SK-N-DZ (cell line): ENCODE measurements around the gene CDKAL1.

ENCODE experiments used
- DNase-seq: peaks from one replicate; pipeline ENCODE4 v3.0.0-alpha.2; 2015; ENCODE audit warnings: low spot score

CDKAL1 gene

GRCh38 chr6:21132856-21133838, 598.9 kb downstream of the CDKAL1 start:
- no peak for DNase-seq

- DNase-seq, result no peak
These were observed 599.6 kb downstream of the CDKAL1 start for GRCh38 chr6:21133901-21134300.

GRCh38 chr6:21134356-21134755, 600.1 kb downstream of the CDKAL1 start:
- no peak for DNase-seq

GRCh38 chr6:21135484-21136013, 601.3 kb downstream of the CDKAL1 start:
- DNase-seq, result peak; percentile 53

- DNase-seq, result no peak
These were observed 603.6 kb downstream of the CDKAL1 start for GRCh38 chr6:21137700-21138335.

GRCh38 chr6:21138336-21139069, 604.2 kb downstream of the CDKAL1 start:
- DNase-seq, result no peak

- DNase-seq, result no peak
These were observed 606.7 kb downstream of the CDKAL1 start for GRCh38 chr6:21140966-21141365.

GRCh38 chr6:21141616-21142303, 607.5 kb downstream of the CDKAL1 start:
- no peak for DNase-seq

GRCh38 chr6:21142741-21143140, 608.5 kb downstream of the CDKAL1 start:
- no peak for DNase-seq

GRCh38 chr6:21143645-21144044, 609.4 kb downstream of the CDKAL1 start:
- DNase-seq, result peak; percentile 77

- DNase-seq, result no peak
These were observed 610.7 kb downstream of the CDKAL1 start for GRCh38 chr6:21144928-21145327.

- DNase-seq, result no peak
These were observed 613.7 kb downstream of the CDKAL1 start for GRCh38 chr6:21147995-21148394.

- DNase-seq, result no peak
These were observed 615.2 kb downstream of the CDKAL1 start for GRCh38 chr6:21149470-21149869.

GRCh38 chr6:21150667-21151066, 616.4 kb downstream of the CDKAL1 start:
- DNase-seq, result no peak

GRCh38 chr6:21151119-21151518, 616.9 kb downstream of the CDKAL1 start:
- no peak for DNase-seq

GRCh38 chr6:21151530-21151929, 617.3 kb downstream of the CDKAL1 start:
- DNase-seq, result no peak

- no peak for DNase-seq
These were observed 623.1 kb downstream of the CDKAL1 start for GRCh38 chr6:21157186-21157929.

GRCh38 chr6:21158149-21158548, 623.9 kb downstream of the CDKAL1 start:
- peak; percentile 92 for DNase-seq

- DNase-seq, result no peak
These were observed 624.6 kb downstream of the CDKAL1 start for GRCh38 chr6:21158873-21159272.

GRCh38 chr6:21159465-21159864, 625.2 kb downstream of the CDKAL1 start:
- no peak for DNase-seq

GRCh38 chr6:21161707-21162106, 627.5 kb downstream of the CDKAL1 start:
- no peak for DNase-seq
